GM12878 (cell line): ENCODE results near the gene TMPRSS3. TPM values are rescaled to one million over a fixed set of nuclear protein-coding genes. Genes with fewer than 3 reads are reported as not detected.

Source experiments
- ATAC-seq: fragments of 200-7000 bp; cut with Tn5 transposase; 3 replicates; pipeline ENCODE4 v1.9.1; 2020; ENCODE audit warnings: mild to moderate bottlenecking, moderate library complexity
- BruUV-seq: library from RNA; stranded (reverse); fragments of 400-500 nt; replicated peaks from 2 replicates; lab custom pipeline; 2021; lab: Mats Ljungman, UMichigan
- CTCF ChIA-PET: fragments of 300-600 bp; sonication (Branson Sonifier 250); formaldehyde crosslinking; extraction: SDS; loops from one replicate; lab custom pipeline; 2021; ENCODE audit warnings: inconsistent platforms; lab: Yijun Ruan, JAX
- POLR2A ChIA-PET: fragments of 350-600 bp; formaldehyde crosslinking; extraction: SDS; loops from one replicate; lab custom pipeline; 2021; ENCODE audit warnings: inconsistent platforms; lab: Charles Lee
- RAD21 ChIA-PET: fragments of 300-600 bp; sonication (Branson Sonifier 250); formaldehyde crosslinking; loops from one replicate; lab custom pipeline; 2023; ENCODE audit warnings: antibody characterized with exemption; ENCODE audit not compliant: unreplicated experiment; lab: Charles Lee
- SMC1A ChIA-PET: fragments of 300-600 bp; sonication (Branson Sonifier 250); formaldehyde crosslinking; loops from one replicate; lab custom pipeline; 2023; ENCODE audit not compliant: unreplicated experiment, uncharacterized antibody; lab: Charles Lee
- DNase-seq: peaks from one replicate; pipeline ENCODE4 v3.0.0-alpha.2; 2011; ENCODE audit warnings: low read depth, low spot score
- FAIRE-seq: peaks from 3 replicates; lab custom pipeline; 2011; peaks lifted over from hg19 to GRCh38; lab: Jason Lieb, UNC
- H2AFZ ChIP-seq: 2 replicates; pipeline ENCODE4 v1.6.0; 2011; ENCODE audit warnings: low read depth, low read length, control low read depth; ENCODE audit not compliant: control insufficient read depth
- H3K27ac ChIP-seq: 2 replicates; pipeline ENCODE4 v1.5.1; 2011; ENCODE audit warnings: control low read depth; ENCODE audit not compliant: control insufficient read depth, insufficient read depth
- H3K27me3 ChIP-seq, 2 experiments: replicated peaks in 1 of 2; 2 replicates each; pipeline versions ENCODE4 v1.6.0 to v1.6.1; 2011; ENCODE audit warnings: low read length in 1 of 2; ENCODE audit not compliant: control insufficient read depth in 2 of 2, insufficient read depth in 2 of 2
- H3K36me3 ChIP-seq, 2 experiments: 2 replicates each; pipeline ENCODE4 v1.5.1; 2011; ENCODE audit warnings: low read length in 1 of 2; ENCODE audit not compliant: control insufficient read depth in 2 of 2, insufficient read depth in 2 of 2
- H3K4me1 ChIP-seq: 2 replicates; pipeline ENCODE4 v1.6.1; 2011; ENCODE audit warnings: mild to moderate bottlenecking, low read length, moderate library complexity, mixed read lengths; ENCODE audit not compliant: control insufficient read depth, insufficient read depth
- H3K4me2 ChIP-seq: 2 replicates; pipeline ENCODE4 v1.6.0; 2011; ENCODE audit warnings: control low read depth; ENCODE audit not compliant: control insufficient read depth, insufficient read depth
- H3K4me3 ChIP-seq: fragments of 200-600 bp; sonication (generic); 2 replicates; pipeline ENCODE4 v1.5.1; 2016
- H3K79me2 ChIP-seq: 2 replicates; pipeline ENCODE4 v1.6.0; 2011; ENCODE audit warnings: low read length; ENCODE audit not compliant: control insufficient read depth, insufficient read depth
- H3K9ac ChIP-seq: 2 replicates; pipeline ENCODE4 v1.8.0; 2011; ENCODE audit warnings: low read length, control low read depth, mixed read lengths; ENCODE audit not compliant: control insufficient read depth, insufficient read depth
- H3K9me3 ChIP-seq: replicated peaks from 3 replicates; pipeline ENCODE4 v1.5.1; 2011; ENCODE audit warnings: mild to moderate bottlenecking, low read length; ENCODE audit not compliant: control insufficient read depth, insufficient read depth
- H4K20me1 ChIP-seq: 2 replicates; pipeline ENCODE4 v1.6.0; 2011; ENCODE audit not compliant: control insufficient read depth, insufficient read depth
- BCL3 ChIP-seq: IDR thresholded peaks from 2 replicates; pipeline ENCODE4 v1.6.1; 2011; ENCODE audit warnings: borderline replicate concordance, low read depth, mild to moderate bottlenecking, moderate library complexity, low read length; ENCODE audit not compliant: insufficient read depth, poor library complexity, severe bottlenecking
- BMI1 ChIP-seq: fragments of 450-650 bp; IDR thresholded peaks from 2 replicates; pipeline ENCODE4 v1.6.1; 2016; ENCODE audit warnings: mild to moderate bottlenecking, moderate library complexity, borderline replicate concordance
- BRCA1 ChIP-seq: IDR thresholded peaks from 2 replicates; pipeline ENCODE4 v1.6.1; 2011; ENCODE audit warnings: low read depth, low read length, improper control_type of control experiment
- CEBPB ChIP-seq, 2 experiments: fragments of 150-350 bp in 1 of 2; IDR thresholded peaks; 2 replicates each; pipeline ENCODE4 v1.6.1; 2012 to 2014; ENCODE audit warnings: low read depth in 2 of 2, low read length in 2 of 2, borderline replicate concordance in 1 of 2, inconsistent platforms in 1 of 2
- EZH2 ChIP-seq: IDR thresholded peaks from 2 replicates; pipeline ENCODE4 v1.6.1; 2012; ENCODE audit warnings: low read depth, mild to moderate bottlenecking, control low read depth, inconsistent platforms, low read length, borderline replicate concordance; ENCODE audit not compliant: control insufficient read depth
- HCFC1 ChIP-seq: fragments of 150-350 bp; IDR thresholded peaks from 2 replicates; pipeline ENCODE4 v1.6.1; 2014; ENCODE audit warnings: low read length
- IRF5 ChIP-seq: fragments of 450-650 bp; IDR thresholded peaks from 2 replicates; pipeline ENCODE4 v1.6.1; 2017; ENCODE audit warnings: borderline replicate concordance
- MLLT1 ChIP-seq: fragments of 450-650 bp; IDR thresholded peaks from 2 replicates; pipeline ENCODE4 v1.6.1; 2016; ENCODE audit warnings: mild to moderate bottlenecking
- MTA3 ChIP-seq: IDR thresholded peaks from 2 replicates; pipeline ENCODE4 v1.6.1; 2012; ENCODE audit warnings: low read length, inconsistent platforms, borderline replicate concordance
- NBN ChIP-seq: fragments of 450-650 bp; IDR thresholded peaks from 2 replicates; pipeline ENCODE4 v1.6.1; 2016
- RBBP5 ChIP-seq: fragments of 200-600 bp; sonication (generic); conservative IDR thresholded peaks from 2 replicates; pipeline ENCODE4 v1.6.1; 2016
- RCOR1 ChIP-seq: conservative IDR thresholded peaks from 2 replicates; pipeline ENCODE4 v1.6.1; 2012; ENCODE audit warnings: low read depth, low read length, improper control_type of control experiment
- SMARCA5 ChIP-seq: fragments of 450-650 bp; IDR thresholded peaks from 2 replicates; pipeline ENCODE4 v1.6.1; 2017; ENCODE audit warnings: mild to moderate bottlenecking
- STAT3 ChIP-seq: IDR thresholded peaks from 2 replicates; pipeline ENCODE4 v1.6.1; 2011; ENCODE audit warnings: low read depth, low read length, improper control_type of control experiment
- SUZ12 ChIP-seq: fragments of 200-600 bp; sonication (generic); IDR thresholded peaks from one replicate; pipeline ENCODE4 v1.6.1; 2018; ENCODE audit warnings: antibody characterized with exemption, mild to moderate bottlenecking; ENCODE audit not compliant: unreplicated experiment
- ZNF592 ChIP-seq: fragments of 450-650 bp; IDR thresholded peaks from 2 replicates; pipeline ENCODE4 v1.6.1; 2017; ENCODE audit warnings: mild to moderate bottlenecking, moderate library complexity
- WGBS: methylation state at CpG from one replicate; pipeline ENCODE4 v1.1.6; 2016; ENCODE audit warnings: low lambda C conversion rate; ENCODE audit not compliant: insufficient replicate concordance, insufficient coverage; ENCODE audit errors: missing lambda C conversion rate; 5-methylcytosine and 5-hydroxymethylcytosine counted together
- in situ Hi-C: fragments of 300-500 bp; cut with MboI; formaldehyde crosslinking; loops from 9 replicates; pipeline ENCODE4 v1.14.3; 2018; ENCODE audit warnings: mixed read lengths
- intact Hi-C: fragments of 100-400 bp; cut with micrococcal nuclease; formaldehyde crosslinking; loops from one replicate; pipeline ENCODE4 v1.14.2; 2022; ENCODE audit not compliant: unreplicated experiment
- polyA plus RNA-seq, 11 experiments: library from polyadenylated mRNA; depleted of rRNA in 4 of 11; unstranded in 6 of 11; stranded (reverse) in 5 of 11; fragments of >200 nt; fragmentation: Nextera tagmentation in 4 of 11; fragmentation: Illumina TruSeq in 1 of 11; extraction: Ambion mirVana in 4 of 11; extraction: Trizol in 1 of 11; gene quantifications; 1 replicate in 1 of 11; 2 replicates in 10 of 11; pipeline versions ENCODE4 v1.2.1 to v1.2.3, GENCODE V29; 2011 to 2016; ENCODE audit warnings: inconsistent platforms in 2 of 11, missing spikeins in 2 of 11, low read depth in 1 of 11
- total RNA-seq, 4 experiments: library from RNA; depleted of rRNA in 3 of 4; stranded (reverse); fragments of >200 nt in 3 of 4; fragmentation: Illumina TruSeq in 1 of 4; extraction: Trizol in 1 of 4; gene quantifications; 2 replicates each; pipeline versions ENCODE4 v1.2.1 to v1.2.3, GENCODE V29; 2013 to 2021

Gene TMPRSS3
- total and polyA plus RNA-seq, 10 of the 15 experiments (the other 5 are each of a cell fraction or from before 2014, with no cell fraction given), result 0.51 to 1.5 (median 0.82) TPM; not detected in 1

GRCh38 chr21:42384989-42385388 is 10.9 kb downstream of the TMPRSS3 start:
- H3K79me2 ChIP-seq, result no peaks in the 10 kb centered on the region
- H3K27ac ChIP-seq, result no peak overlapping the region
- no peak overlapping the region for H3K4me2 ChIP-seq
- no peaks in the 10 kb centered on the region for H3K36me3 ChIP-seq
- H3K4me3 ChIP-seq, result no peak overlapping the region
- no peak for FAIRE-seq
- no peaks in the 10 kb centered on the region for H4K20me1 ChIP-seq
- ChIA-PET RAD21 (interaction anchor here (0.9 to 1.4 kb wide), 3 partner anchors 8 to 76 kb away, joined by 3 to 6 read pairs (median 4); no protein-coding TSS in a partner anchor), CTCF (interaction anchor here (1.1 to 1.6 kb wide), 3 partner anchors 9 to 219 kb away, joined by 3 read pairs; no protein-coding TSS in a partner anchor), POLR2A (interaction anchor here (1.4 kb wide), 1 partner anchor 8 kb away, joined by 4 read pairs; no protein-coding TSS in a partner anchor), SMC1A (interaction anchor here (1.0 to 2.0 kb wide), 5 partner anchors 8 to 151 kb away, joined by 3 to 10 read pairs (median 5); partner anchors contain the start of gene TMPRSS3)
- no peak for DNase-seq
- no peak for ATAC-seq
- no TSS peak for BruUV-seq
- no peak overlapping the region for H2AFZ ChIP-seq
- 73% methylated on average over 2 of the region's 2 CpGs for WGBS
- intact Hi-C loops (no loop called here), in situ Hi-C loops (no loop called here)
- TF ChIP-seq ZNF592, result no peak
- TF ChIP-seq BRCA1, result no peak
- no peak for TF ChIP-seq MLLT1
- no peak for TF ChIP-seq IRF5
- no peak for TF ChIP-seq EZH2
- no peak for TF ChIP-seq CEBPB (IDR thresholded peaks at IDR 0.05; ENCODE audit: borderline replicate concordance in 1 of 2, low read depth in 2 of 2, low read length in 2 of 2)
- no peak for TF ChIP-seq RBBP5
- TF ChIP-seq NBN, result no peak
- no peak for TF ChIP-seq STAT3
- no peak for TF ChIP-seq RCOR1
- no peak for TF ChIP-seq BMI1
- TF ChIP-seq BCL3, result no peak
- no peak for TF ChIP-seq SUZ12
- no peak for TF ChIP-seq SMARCA5
- TF ChIP-seq MTA3, result no peak
- TF ChIP-seq HCFC1, result no peak
- no peaks in the 10 kb centered on the region for H3K27me3 ChIP-seq
- peaks cover 31% of the 10 kb centered on the region for H3K4me1 ChIP-seq
- H3K9me3 ChIP-seq, result peaks cover 6% of the 10 kb centered on the region; the same call in 2 of the 3 replicates
- no peak overlapping the region for H3K9ac ChIP-seq
